NOMO-1 treated with DMSO at 0.1 percent for 48 hours (cell line): Measurements from ENCODE around the gene FBH1.
A peak's percentile ranks its signal among the peaks of the same experiment; 100 is the strongest.
"Not testable (repeated sequence)": the region's sequence is repeated elsewhere in the genome, so short reads cannot be mapped to it uniquely, and the experiment has no call there.

Experiments used
- DNase-seq: peaks from one replicate; lab custom pipeline; 2025; ENCODE audit not compliant: unreplicated experiment; lab: John Stamatoyannopoulos, UW

FBH1 gene

DNA sequence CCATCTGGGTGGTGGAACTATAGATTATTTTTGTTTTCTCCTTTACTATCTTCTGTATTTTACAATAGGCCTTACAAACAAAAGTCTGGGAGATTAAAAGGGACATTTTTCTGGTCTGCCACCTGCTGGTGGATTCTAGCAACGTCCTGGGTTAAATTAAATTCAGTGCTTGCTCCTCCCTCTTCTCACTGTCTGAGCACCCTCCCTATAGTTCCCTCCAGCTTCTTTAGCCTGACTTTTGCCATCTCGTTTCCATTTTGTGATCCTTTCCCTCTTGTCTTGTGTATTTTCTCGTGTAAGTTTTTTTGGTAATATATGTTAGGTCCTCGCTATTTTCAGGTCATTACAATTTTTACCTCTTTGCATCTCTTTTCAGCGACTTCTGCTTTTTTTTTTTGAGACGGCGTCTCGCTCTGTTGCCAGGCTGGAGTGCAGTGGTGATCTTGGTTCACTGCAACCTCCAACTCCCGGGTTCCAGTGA, 16.5 kb upstream of the FBH1 start:
- DNase-seq, result peak; percentile 81

DNA sequence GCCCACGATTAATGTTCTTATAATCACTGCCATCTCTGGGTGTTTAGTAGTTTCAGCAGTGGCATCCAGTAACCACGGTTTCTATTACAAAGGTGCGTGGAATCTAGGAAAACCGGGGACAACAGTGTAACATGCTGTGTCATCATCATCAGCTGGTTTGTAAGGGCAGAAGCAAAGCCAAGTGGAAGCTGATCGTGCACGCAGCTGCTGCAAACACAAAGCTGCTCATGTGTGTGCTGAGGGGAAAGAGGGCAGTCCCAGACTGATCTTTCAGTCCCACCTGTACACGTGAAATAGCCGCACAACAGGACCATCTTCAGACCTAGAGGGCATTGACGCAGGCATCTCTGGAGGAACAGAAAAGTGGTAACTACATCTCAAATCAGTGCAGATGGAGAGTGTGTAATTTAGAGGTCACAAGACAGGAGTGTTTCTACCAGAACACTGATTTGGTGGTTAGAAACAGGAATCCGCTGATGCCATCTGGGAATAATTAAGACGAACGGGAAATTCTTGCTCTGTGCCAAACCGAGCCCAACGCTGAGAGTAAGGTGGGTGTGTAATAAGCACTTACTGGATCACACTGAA, 13.8 kb upstream of the FBH1 start:
- no peak for DNase-seq

DNA sequence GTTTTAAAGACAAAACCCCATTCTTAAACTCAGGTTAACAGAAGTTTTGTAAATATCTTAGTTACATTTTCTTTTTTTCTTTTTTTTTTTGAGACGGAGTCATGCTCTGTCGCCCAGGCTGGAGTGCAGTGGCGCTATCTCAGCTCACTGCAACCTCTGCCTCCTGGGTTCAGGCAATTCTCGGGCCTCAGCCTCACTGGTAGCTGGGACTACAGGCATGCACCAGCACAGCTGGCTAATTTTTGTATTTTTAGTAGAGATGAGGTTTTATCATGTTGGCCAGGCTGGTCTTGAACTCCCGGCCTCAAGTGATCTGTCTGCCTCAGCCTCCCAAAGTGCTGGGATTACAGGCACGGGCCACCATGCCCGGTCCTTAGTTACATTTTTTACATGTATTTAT, 13.0 kb upstream of the FBH1 start:
- DNase-seq, result not testable (repeated sequence)

DNA sequence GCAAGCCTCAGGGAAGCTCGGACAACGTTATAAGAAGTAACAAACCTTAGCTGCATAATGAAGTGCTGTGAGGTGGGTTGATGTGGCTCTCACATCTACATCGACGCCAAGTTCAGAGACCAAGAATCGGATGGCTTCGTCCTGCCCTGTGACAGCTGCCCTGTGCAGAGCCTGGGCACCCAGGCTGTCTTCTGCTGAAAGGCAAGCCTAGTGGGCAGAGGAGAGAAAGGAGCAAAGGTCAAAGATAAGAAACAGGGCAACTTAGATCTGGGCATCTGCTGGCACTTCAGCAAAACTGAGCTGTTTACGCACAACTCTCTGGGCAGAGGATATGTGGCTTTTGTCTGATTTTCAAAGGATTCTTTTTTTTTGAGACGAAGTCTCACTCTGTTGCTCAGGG, 7.1 kb upstream of the FBH1 start:
- DNase-seq, result no peak

DNA sequence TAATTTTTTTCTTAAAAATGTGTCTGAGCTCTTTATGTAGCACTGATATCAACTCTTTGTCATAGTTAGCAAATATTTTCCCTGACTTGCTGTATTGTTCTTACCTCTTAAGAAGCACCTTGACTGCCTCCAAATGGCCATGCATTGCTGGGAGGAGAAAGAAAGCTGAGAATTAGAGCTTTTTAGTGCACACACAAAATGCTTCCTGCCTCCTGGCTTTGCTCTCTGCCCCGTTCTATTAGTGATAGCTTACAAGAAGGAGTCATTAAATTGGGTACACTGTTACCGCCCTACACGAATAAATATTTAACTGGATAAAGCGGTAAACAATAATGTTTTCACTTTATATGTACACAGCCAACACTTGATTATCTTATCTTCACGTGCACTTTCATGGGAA, 4.4 kb upstream of the FBH1 start:
- no peak for DNase-seq

DNA sequence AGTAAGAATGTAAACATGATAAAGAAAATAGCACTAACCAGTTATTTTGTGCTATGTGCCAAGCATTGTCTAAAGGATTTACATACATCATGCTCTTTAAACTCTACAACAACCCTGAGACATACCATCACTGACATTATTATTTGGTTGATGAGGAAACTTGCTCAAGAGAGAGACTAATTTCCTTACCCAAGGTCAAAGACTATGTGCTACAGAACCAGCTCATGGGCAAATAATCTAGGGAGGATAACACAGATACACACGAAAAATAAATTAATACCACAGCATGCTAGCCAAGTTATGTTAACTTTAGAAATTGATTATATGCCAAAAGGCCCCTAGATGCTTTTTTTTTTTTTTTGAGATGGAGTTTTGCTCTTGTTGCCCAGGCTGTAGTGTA, 3.0 kb upstream of the FBH1 start:
- no peak for DNase-seq

DNA sequence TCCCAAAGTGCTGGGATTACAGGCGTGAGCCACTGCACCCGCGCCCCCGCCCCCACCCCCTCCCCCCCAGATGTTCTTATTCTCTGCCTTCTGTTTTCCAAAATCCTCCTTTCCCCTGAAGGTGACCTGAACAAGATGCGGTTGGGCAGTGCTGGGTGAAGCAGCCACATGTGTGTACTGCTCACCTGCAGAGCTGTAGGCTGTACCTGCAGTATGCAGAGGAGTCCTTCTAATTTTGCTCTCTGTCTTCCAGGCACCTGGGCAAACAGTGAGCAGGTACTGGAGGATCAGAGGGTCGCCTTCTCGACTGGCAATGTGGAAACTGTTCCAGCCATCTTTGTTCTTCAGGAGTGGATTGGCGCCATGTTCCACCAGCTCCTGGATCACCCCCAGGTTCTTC, 2.4 kb upstream of the FBH1 start:
- no peak for DNase-seq

DNA sequence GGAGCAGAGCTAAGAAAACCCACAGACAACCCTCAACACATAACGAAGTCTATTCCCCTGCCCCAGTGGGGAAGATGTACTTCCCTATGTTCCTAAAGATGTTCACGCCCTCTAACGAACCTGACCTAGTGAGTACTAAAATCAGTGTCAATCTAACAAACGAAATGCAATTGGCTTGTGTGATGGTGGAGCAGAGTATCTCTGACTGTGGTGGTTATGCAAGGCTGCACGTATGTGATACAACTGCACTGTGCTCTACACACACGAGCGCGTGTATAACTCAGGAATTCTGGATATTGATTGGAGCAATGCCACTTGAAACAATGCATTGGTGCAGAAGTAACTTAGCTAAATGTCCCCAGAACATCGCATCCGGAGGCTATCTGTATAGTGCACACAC, 1.7 kb upstream of the FBH1 start:
- peak; percentile 70 for DNase-seq

DNA sequence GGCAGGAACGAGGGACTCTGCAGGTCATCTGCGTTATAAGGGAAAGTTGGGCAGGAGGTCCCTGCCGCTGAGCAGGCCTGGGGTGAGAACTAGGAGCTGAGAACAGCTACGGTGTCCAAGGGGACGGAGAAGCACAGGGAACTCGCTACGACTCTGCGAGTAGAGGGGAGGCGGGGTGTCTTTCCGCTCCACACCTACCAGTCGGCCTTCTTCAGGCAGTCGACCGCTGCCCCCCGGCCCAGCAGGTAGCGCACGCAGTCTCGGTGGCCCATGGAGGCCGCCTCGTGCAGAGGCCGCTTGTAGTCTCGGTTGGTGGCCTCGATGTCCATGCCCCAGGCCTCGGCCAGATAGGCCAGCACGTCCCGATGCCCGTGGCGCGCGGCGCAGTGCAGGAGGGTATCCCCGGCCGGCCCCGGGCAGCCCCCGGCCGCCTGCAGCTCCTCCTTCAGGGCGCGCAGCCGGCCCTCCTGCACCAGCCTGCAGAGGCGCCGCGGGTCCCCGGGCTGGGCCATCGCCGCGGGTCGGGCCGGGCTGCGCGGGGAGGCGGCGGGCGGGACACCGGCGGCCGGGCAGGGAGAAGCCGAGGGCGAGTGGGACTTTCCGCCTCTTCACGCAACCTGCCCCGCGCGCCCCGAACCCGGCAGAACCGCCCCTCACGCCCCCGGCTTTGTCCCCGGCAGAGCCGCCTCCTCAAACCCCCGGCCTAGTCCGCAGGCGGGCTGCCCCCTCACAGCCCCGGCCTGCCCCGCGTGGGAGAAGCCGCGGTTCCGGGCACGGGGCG, 1.0 kb upstream of the FBH1 start:
- no peak for DNase-seq

DNA sequence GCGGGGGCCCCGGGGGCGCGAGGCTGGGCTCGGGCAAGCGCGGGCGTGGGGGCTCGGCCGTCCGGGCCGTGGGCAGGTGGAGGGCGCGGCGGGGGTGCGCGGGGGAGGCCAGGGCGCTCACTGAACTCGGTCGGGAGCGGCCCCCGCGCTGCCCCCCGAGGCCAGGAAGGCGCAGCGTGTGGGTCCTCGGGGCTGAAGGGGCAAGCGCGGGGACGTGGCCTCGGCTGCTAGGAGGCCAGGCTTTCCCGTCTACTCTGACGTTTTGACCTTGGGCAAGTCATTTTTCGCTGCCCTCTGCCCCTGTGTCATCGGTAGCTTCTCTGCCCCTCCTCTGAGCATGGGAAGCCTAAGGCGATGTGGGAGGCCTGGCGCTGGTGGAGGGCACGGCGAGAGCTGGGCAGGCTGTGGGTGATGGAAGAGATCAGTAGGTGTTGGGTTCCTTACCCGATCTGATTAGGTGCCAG, 441 bp downstream of the FBH1 start:
- DNase-seq, result no peak

DNA sequence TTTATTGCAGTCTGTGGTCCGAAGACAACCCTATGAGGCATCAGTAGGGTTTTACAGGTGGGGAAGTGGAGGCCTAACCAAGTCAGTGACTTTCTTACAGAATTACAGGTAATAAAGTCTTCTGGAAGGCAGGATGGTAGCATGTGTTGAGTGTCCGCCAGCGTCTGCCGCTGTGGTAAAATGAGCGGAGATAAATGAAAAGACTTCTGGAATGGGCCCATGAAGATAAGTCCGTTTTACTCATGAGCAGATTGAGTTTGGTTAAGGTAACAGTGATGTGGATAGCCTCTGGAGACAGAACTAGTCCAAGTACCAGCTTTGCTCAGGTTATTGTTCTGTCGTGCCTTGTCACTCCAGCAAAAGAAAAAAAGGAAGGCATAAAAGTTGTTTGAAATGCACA, 966 bp downstream of the FBH1 start:
- no peak for DNase-seq

DNA sequence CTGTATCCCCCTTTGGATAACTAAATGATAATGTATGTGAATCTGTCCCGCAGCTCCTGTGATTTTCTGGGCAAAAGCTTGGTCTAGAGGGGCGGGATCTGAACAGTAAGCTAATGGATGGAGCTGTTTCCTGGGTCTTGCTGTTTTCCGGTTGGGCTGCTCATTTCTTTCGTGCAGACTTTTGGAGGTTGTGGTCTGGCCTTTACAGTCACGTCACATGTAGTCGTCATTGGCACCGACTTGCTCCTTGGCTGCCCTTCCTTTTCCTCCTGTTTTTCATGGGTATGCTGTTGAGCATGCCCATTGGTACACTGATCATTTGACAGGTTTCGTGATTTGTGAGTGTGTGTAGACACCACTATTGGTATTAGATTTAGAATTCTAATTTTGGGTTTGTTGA, 2.0 kb downstream of the FBH1 start:
- DNase-seq, result no peak

DNA sequence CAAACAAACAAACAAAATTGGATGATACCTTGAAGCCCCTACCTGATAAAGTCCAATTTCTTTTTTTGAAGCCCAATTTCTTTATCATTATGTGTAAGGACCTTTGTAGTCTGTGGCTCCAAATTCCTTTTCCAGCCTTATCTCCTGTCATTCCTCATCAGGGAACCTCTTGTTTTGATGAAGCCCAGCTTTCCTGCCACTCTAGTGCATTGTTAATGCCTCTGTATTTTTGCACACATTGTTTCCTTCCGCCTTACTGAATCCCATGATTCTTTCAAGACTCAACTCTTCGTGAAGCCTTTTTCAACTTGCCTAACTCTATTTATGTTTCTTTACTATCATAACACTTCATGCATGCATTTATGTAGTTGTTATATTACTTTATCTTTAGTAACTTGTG, 3.3 kb downstream of the FBH1 start:
- DNase-seq, result no peak

DNA sequence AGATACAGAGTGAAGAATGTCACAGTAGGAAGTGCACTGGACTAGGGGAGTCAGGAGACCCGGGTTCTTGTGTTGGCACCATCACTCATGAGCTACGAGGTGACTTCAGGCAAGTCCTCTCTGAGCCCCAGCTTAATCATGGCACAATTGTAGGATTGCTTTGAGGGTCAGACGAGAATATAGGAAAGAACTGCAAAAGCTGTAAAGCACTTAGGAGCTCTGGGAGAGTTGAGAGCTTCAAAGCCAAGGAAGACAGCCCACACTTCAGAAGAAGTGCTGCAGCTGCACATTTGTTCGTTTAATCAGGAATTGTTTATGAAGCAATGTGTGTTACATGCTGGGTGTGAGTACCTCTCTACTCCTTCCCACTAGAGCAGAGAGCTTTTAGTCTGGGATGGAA, 4.4 kb downstream of the FBH1 start:
- no peak for DNase-seq

DNA sequence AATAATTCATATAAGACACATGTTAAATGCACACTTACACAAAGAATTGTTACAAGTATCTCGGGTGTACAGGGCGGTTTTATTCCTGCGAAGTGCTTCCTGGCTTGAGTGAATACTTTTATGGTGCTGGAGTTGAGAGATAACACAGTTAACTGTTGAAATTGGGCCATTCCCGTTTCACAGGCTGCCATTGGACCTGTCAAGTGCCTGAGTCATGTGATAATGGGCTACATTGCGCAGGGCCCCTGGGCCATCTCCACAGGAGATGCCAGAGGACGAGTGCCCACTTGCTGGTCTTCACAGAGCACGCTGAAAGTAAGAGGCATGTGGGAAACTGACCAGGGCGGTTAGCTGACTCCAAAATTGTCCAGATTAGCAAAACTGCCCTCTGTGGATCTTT, 4.8 kb downstream of the FBH1 start:
- no peak for DNase-seq

DNA sequence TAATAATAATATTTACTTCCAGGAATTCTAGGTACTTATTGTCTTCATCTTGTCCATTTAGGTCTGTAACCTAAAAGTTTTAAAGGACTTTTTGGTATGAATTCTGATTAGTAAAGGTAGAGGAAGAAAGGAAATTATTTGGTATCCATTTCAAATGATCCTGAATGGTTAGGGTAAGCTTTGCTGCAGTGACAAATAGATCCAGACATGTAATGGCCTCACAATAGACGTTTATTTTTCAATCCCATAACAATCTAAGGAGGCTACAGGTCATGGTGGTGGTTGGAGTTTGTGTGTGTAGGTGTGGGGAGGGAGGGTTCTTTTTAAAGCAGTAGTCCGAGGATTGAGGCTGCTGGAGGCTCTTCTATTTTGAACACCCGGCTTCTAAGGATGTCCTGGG, 5.3 kb downstream of the FBH1 start:
- no peak for DNase-seq

DNA sequence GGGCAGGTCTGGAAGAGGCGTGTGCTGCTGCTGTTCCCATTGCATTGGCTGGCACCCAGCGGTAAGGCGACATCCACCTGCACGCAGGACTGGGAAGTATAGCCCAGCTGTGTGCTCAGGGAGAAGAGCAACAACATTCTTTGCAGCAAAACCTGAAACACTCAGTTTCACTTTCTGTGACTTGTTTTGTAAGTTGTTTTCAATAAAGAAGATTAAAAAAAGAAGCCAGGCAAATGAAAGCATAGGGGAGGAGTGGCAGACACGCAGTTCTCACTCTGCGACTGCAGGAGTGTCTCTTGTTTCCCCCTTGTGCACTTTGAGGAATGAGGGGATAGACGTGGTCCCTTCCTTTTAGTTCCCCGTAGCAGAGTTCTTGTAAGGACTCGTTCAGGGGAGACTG, 5.8 kb downstream of the FBH1 start:
- DNase-seq, result no peak

DNA sequence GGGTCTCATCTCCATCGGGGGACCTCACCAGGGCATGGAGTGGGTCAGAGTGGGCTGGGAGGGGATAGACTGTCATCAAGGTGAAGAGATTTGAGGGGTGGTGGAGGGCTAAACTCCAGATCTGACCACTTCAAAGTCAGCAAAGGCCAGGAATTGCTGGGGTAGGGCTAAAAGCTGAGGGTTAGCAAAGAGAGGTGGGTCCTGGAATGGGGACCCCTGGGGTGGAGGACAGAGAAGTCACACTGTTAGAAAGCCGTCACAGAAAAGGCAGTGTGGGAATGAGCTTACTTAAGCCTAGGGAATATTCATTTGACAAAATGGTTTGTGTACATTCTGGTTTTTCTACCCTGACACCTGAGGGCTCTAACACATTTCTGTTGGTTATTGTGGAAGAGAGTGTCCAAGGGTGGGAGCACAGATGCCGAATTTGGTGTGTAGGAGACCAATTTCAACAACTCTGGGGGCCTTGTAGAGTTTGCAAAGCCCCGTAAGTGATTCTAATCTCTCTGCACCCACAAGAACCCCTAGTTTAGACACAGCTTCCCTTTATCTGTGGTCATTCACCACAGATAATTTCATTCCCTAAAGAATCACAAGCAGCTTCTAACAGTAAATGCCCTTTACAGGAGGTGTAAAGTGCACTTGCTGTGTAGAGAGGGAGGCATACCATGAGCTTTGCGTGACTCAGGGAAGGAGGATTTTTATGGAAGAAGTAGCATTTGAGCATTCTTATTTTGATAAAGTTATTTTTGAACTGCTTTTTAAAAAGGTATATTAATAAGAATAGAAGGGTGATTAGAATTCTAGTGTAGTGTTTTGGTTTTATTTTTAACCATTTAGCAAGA, 6.4 kb downstream of the FBH1 start:
- DNase-seq, result no peak

DNA sequence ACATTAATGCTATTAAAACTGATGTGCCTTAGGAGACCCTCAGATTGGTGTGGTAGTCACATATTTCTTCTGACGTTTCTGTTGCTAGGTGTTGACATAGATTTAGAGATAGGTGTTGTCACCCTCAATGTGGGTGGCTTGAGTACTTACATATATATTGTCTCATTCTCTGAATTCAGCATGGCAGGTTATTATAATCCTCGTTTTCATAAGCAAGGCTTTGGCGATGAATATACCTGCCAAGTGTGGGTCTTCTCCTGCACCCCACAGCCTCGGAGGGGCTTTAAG, 7.0 kb downstream of the FBH1 start:
- DNase-seq, result no peak

DNA sequence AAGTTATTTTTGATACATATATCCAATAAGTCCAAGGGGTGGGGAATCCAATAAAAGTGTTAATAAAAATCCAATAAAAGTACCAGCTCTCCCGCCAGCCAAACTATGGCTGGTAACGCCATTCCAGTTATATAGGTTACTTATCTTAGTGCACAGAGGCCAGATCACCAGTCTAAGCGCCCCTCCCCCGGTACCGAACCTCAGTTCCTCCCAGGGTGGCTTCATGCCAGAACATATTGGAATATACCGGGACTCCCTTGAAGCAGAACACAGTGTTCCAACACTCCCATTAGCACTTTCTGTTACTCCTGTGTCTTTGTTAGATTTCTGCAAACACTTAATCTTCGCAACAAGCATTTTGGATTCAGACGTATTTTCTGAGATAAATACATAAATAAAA, 7.5 kb downstream of the FBH1 start:
- no peak for DNase-seq

DNA sequence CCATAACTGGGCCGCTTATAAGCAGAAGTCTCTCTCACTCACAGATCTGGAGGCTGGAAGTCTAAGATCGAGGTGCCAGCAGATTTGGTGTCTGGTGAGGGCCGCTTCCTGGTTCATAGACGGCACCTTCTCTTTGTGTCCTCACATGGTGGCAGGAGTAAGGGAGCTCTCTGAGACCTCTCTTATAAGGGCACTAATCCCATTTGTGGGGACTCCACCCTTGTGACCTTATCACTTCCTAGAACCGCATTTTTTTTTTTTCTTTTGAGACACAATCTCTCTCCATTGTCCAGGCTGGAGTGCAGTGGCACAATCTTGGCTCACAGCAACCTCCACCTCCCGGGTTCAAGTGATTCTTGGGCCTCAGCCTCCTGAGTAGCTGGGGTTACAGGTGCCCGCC, 8.1 kb downstream of the FBH1 start:
- no peak for DNase-seq

DNA sequence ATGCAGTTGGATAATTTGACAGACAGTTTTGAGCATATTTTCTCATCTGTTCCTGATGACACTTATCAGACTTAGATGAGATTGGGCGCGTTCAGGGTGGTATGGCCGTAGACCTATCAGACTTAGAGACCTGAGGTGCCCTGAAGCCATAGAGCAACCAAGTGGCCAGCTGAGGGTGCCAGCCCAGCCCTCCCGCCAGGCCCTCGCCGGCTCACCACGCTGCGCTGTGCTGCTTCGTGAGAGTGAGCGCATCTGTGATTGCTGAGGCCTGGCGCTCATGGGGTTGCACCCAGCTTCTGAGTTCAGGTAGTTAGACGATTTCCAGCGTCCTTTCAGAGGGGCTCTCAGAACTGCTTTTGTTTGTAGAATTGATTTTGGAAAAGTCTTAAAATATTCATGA, 10.2 kb downstream of the FBH1 start:
- no peak for DNase-seq
